CD14-positive monocyte (primary cell): ENCODE data around the gene TIGD6. TPM values are rescaled to one million over a fixed set of nuclear protein-coding genes. Genes with fewer than 3 reads are reported as not detected.

Experiments
- DNase-seq, 3 donors: peaks; one replicate each; pipeline ENCODE4 v3.0.0-alpha.2; 2011 to 2022
- H2AFZ ChIP-seq: 2 replicates; pipeline ENCODE4 v1.6.0; 2012; ENCODE audit warnings: mild to moderate bottlenecking, low read depth, low read length, inconsistent platforms; ENCODE audit not compliant: insufficient read depth, poor library complexity, severe bottlenecking
- H3K27ac ChIP-seq, 2 donors: 1 replicate in 1 of 2; 2 replicates in 1 of 2; pipeline ENCODE4 v1.5.1; 2012 to 2013; ENCODE audit warnings: low read length in 2 of 2, control low read depth in 1 of 2, inconsistent platforms in 1 of 2, low read depth in 1 of 2, mild to moderate bottlenecking in 1 of 2
- H3K27me3 ChIP-seq, 2 donors: one replicate each; pipeline versions ENCODE4 v1.6.0 to v1.6.1; 2011 to 2013; ENCODE audit warnings: low read length in 2 of 2; ENCODE audit not compliant: control insufficient read depth in 2 of 2, insufficient read depth in 2 of 2
- H3K36me3 ChIP-seq, 2 donors: replicated peaks in 1 of 2; 1 replicate in 1 of 2; 2 replicates in 1 of 2; pipeline versions ENCODE4 v1.5.1 to v1.6.1; 2012 to 2013; ENCODE audit warnings: low read length in 2 of 2, control low read depth in 1 of 2, inconsistent platforms in 1 of 2, mild to moderate bottlenecking in 1 of 2; ENCODE audit not compliant: insufficient read depth in 2 of 2, control insufficient read depth in 1 of 2
- H3K4me1 ChIP-seq, 2 donors: 1 replicate in 1 of 2; 2 replicates in 1 of 2; pipeline versions ENCODE4 v1.5.1 to v1.6.1; 2012 to 2013; ENCODE audit warnings: low read length in 2 of 2, control low read depth in 1 of 2, inconsistent platforms in 1 of 2, mild to moderate bottlenecking in 1 of 2, moderate library complexity in 1 of 2; ENCODE audit not compliant: insufficient read depth in 2 of 2, control insufficient read depth in 1 of 2
- H3K4me2 ChIP-seq: replicated peaks from 2 replicates; pipeline ENCODE3; 2012; ENCODE audit warnings: low read length, moderate library complexity, mild to moderate bottlenecking; ENCODE audit not compliant: poor library complexity, severe bottlenecking; ENCODE audit errors: extremely low read depth
- H3K4me3 ChIP-seq, 3 experiments: fragments of 200-600 bp in 1 of 3; sonication (generic) in 1 of 3; replicated peaks in 1 of 3; 1 replicate in 2 of 3; 2 replicates in 1 of 3; pipeline ENCODE4 v1.5.1; 2011 to 2013; ENCODE audit warnings: low read length in 3 of 3, mild to moderate bottlenecking in 3 of 3, control low read depth in 2 of 3, low read depth in 2 of 3, inconsistent platforms in 1 of 3, moderate library complexity in 1 of 3
- H3K79me2 ChIP-seq: 2 replicates; pipeline ENCODE4 v1.6.0; 2012; ENCODE audit warnings: mild to moderate bottlenecking, control low read depth, inconsistent platforms, low read length, moderate library complexity; ENCODE audit not compliant: insufficient read depth
- H3K9ac ChIP-seq: 2 replicates; pipeline ENCODE4 v1.6.0; 2017; ENCODE audit warnings: low read length, mild to moderate bottlenecking; ENCODE audit not compliant: insufficient read depth, poor library complexity, severe bottlenecking
- H3K9me3 ChIP-seq, 2 donors: replicated peaks in 1 of 2; 1 replicate in 1 of 2; 2 replicates in 1 of 2; pipeline versions ENCODE4 v1.5.1 to v1.6.1; 2012 to 2013; ENCODE audit warnings: low read length in 2 of 2, control low read depth in 1 of 2; ENCODE audit not compliant: control insufficient read depth in 1 of 2, insufficient read depth in 1 of 2
- H4K20me1 ChIP-seq: 2 replicates; pipeline ENCODE4 v1.6.0; 2012; ENCODE audit warnings: mild to moderate bottlenecking, low read length, control low read depth, moderate library complexity; ENCODE audit not compliant: insufficient read depth
- H3K27ac Mint-ChIP-seq, 7 donors: one replicate each; pipeline ENCODE4 v1.8.0; 2020; ENCODE audit warnings: mild to moderate bottlenecking in 7 of 7, mixed read lengths in 7 of 7, moderate library complexity in 6 of 7, inconsistent platforms in 2 of 7
- H3K27me3 Mint-ChIP-seq, 3 donors: one replicate each; pipeline ENCODE4 v1.8.0; 2021 to 2022; ENCODE audit warnings: low read depth in 3 of 3, mild to moderate bottlenecking in 3 of 3, mixed read lengths in 3 of 3, moderate library complexity in 3 of 3, inconsistent platforms in 1 of 3
- H3K36me3 Mint-ChIP-seq, 2 donors: one replicate each; pipeline ENCODE4 v1.8.0; 2020; ENCODE audit warnings: mixed read lengths in 2 of 2, inconsistent platforms in 1 of 2, mild to moderate bottlenecking in 1 of 2
- H3K4me1 Mint-ChIP-seq: one replicate; pipeline ENCODE4 v1.8.0; 2020; ENCODE audit warnings: mild to moderate bottlenecking, mixed read lengths
- H3K4me3 Mint-ChIP-seq, 2 donors: one replicate each; pipeline ENCODE4 v1.8.0; 2020; ENCODE audit warnings: mild to moderate bottlenecking in 2 of 2, mixed read lengths in 2 of 2, moderate library complexity in 1 of 2
- H3K9me3 Mint-ChIP-seq, 7 donors: one replicate each; pipeline ENCODE4 v1.8.0; 2020 to 2022; ENCODE audit warnings: mixed read lengths in 7 of 7, mild to moderate bottlenecking in 6 of 7, moderate library complexity in 6 of 7, inconsistent platforms in 2 of 7
- CTCF ChIP-seq: fragments of 200-600 bp; IDR thresholded peaks from one replicate; pipeline ENCODE4 v1.8.0; 2022; ENCODE audit warnings: antibody characterized with exemption, mild to moderate bottlenecking
- WGBS: methylation state at CpG from one replicate; pipeline ENCODE4 v1.1.5; 2013; ENCODE audit warnings: missing lambda C conversion rate; ENCODE audit not compliant: insufficient coverage; 5-methylcytosine and 5-hydroxymethylcytosine counted together
- intact Hi-C, 2 donors: fragments of 100-400 bp; cut with micrococcal nuclease; formaldehyde crosslinking; loops; one replicate each; pipeline versions ENCODE4 v1.15.0 to v1.15.1; 2023
- polyA plus RNA-seq, 3 donors: library from polyadenylated mRNA; depleted of rRNA in 1 of 3; unstranded in 2 of 3; stranded (reverse) in 1 of 3; fragments of 300-500 nt in 2 of 3; fragments of >200 nt in 1 of 3; fragmentation: Illumina TruSeq in 2 of 3; gene quantifications; 1 replicate in 2 of 3; 2 replicates in 1 of 3; pipeline ENCODE4 v1.2.3, GENCODE V29; 2012 to 2021

The TIGD6 gene
- polyA plus RNA-seq, 3 donors = 0.88 to 2.5 (median 1.8) TPM

GRCh38 chr5:150009671-150010387, 9.4 kb upstream of the TIGD6 start:
- H3K79me2 ChIP-seq = peaks cover 3% of the 10 kb centered on the region
- no peak overlapping the region for H3K4me2 ChIP-seq

GRCh38 chr5:150007050-150007449, 6.6 kb upstream of the TIGD6 start:
- peaks cover 68 to 80% of the 10 kb centered on the region in 2 donors for H3K36me3 Mint-ChIP-seq
- no peaks in the 10 kb centered on the region for H3K27me3 ChIP-seq
- H4K20me1 ChIP-seq = peaks cover 39% of the 10 kb centered on the region
- DNase-seq = no peak
- no peak overlapping the region for H3K27ac ChIP-seq
- intact Hi-C loops = no loop called here
- H3K27me3 Mint-ChIP-seq = peaks cover 0 to 2% (median 0%) of the 10 kb centered on the region in 3 donors
- no peak overlapping the region for H3K9ac ChIP-seq
- H2AFZ ChIP-seq = no peak overlapping the region
- H3K4me3 ChIP-seq = no peak overlapping the region
- H3K4me1 Mint-ChIP-seq = peaks cover 10% of the 10 kb centered on the region
- no peak overlapping the region for H3K4me3 Mint-ChIP-seq
- no peaks in the 10 kb centered on the region for H3K9me3 ChIP-seq
- H3K4me1 ChIP-seq = peaks cover 7 to 8% of the 10 kb centered on the region in 2 donors
- H3K27ac Mint-ChIP-seq = no peak overlapping the region
- TF ChIP-seq CTCF = no peak
- no peak overlapping the region for H3K4me2 ChIP-seq
- peaks cover 60 to 81% of the 10 kb centered on the region in 2 donors for H3K36me3 ChIP-seq
- H3K9me3 Mint-ChIP-seq = no peaks in the 10 kb centered on the region
- H3K79me2 ChIP-seq = peaks cover 30% of the 10 kb centered on the region

More at GRCh38 chr5:150009671-150010387, 9.4 kb upstream of the TIGD6 start:
- Mint-ChIP-seq H3K4me1 (no peaks in the 10 kb centered on the region), H3K36me3 (peaks cover 84 to 93% of the 10 kb centered on the region in 2 donors), H3K9me3 (peaks cover 0 to 7% (median 0%) of the 10 kb centered on the region in 7 donors), H3K27me3 (peaks cover 0 to 2% (median 0%) of the 10 kb centered on the region in 3 donors), H3K27ac (peak overlapping the region in 2 of 7 donors; percentile 33 to 37), H3K4me3 (no peak overlapping the region)
- no peak overlapping the region for H3K27ac ChIP-seq
- peaks cover 0 to under 1% of the 10 kb centered on the region in 2 donors for H3K9me3 ChIP-seq
- no peak overlapping the region for H2AFZ ChIP-seq
- H3K27me3 ChIP-seq = no peaks in the 10 kb centered on the region
- no peak overlapping the region for H3K4me3 ChIP-seq
- DNase-seq = no peak
- H3K4me1 ChIP-seq = no peaks in the 10 kb centered on the region
- no peak overlapping the region for H3K9ac ChIP-seq
- H3K36me3 ChIP-seq = peaks cover 84 to 100% of the 10 kb centered on the region in 2 donors
- intact Hi-C loops = no loop called here
- peaks cover 17% of the 10 kb centered on the region for H4K20me1 ChIP-seq
- TF ChIP-seq CTCF = no peak
- WGBS = 100% methylated on average over 6 of the region's 6 CpGs
